HepG2 (cell line): Measurements from ENCODE around the gene TOMM7. TPM values are rescaled to one million over a fixed set of nuclear protein-coding genes. Genes with fewer than 3 reads are reported as not detected.

Source experiments
- ATAC-seq: fragments of 200-7000 bp; cut with Tn5 transposase; 3 replicates; pipeline ENCODE4 v1.9.1; 2020; ENCODE audit warnings: mild to moderate bottlenecking, moderate library complexity
- BruUV-seq: library from RNA; stranded (reverse); fragments of 400-500 nt; replicated peaks from 2 replicates; lab custom pipeline; 2021; lab: Mats Ljungman, UMichigan
- CTCF ChIA-PET: fragments of 300-600 bp; formaldehyde crosslinking; extraction: SDS; loops from one replicate; lab custom pipeline; 2021; ENCODE audit warnings: low total read pairs, inconsistent platforms, low intra/inter-chr PET ratio; lab: Yijun Ruan, JAX
- POLR2A ChIA-PET: fragments of 350-600 bp; sonication (Branson Sonifier 250); formaldehyde crosslinking; loops from one replicate; lab custom pipeline; 2020; ENCODE audit warnings: antibody characterized with exemption, inconsistent platforms; lab: Yijun Ruan, JAX
- DNase-seq: peaks from one replicate; pipeline ENCODE4 v3.0.0-alpha.2; 2015; ENCODE audit warnings: low spot score
- FAIRE-seq: peaks from 3 replicates; lab custom pipeline; 2011; peaks lifted over from hg19 to GRCh38; lab: Jason Lieb, UNC
- H2AFZ ChIP-seq: one replicate; pipeline ENCODE4 v1.6.1; 2011; ENCODE audit warnings: low read length, inconsistent platforms
- H3K27ac ChIP-seq: fragments of 300-600 bp; 3 replicates; pipeline ENCODE4 v1.8.0; 2011; ENCODE audit warnings: mixed run types, mild to moderate bottlenecking, mixed read lengths, low read length, inconsistent platforms; ENCODE audit not compliant: insufficient read depth; ENCODE audit errors: extremely low read length
- H3K27me3 ChIP-seq, 2 experiments: fragments of 200-600 bp in 1 of 2; 2 replicates in 1 of 2; 3 replicates in 1 of 2; pipeline versions ENCODE4 v1.6.0 to v1.8.0; 2011; ENCODE audit warnings: low read length in 2 of 2, mild to moderate bottlenecking in 2 of 2, moderate library complexity in 2 of 2, inconsistent platforms in 1 of 2; ENCODE audit not compliant: insufficient read depth in 2 of 2, control insufficient read depth in 1 of 2
- H3K36me3 ChIP-seq, 2 experiments: fragments of 200-600 bp in 1 of 2; replicated peaks in 1 of 2; 2 replicates in 1 of 2; 3 replicates in 1 of 2; pipeline versions ENCODE4 v1.5.1 to v1.8.0; 2011; ENCODE audit warnings: low read length in 2 of 2, inconsistent platforms in 1 of 2; ENCODE audit not compliant: insufficient read depth in 2 of 2, control insufficient read depth in 1 of 2
- H3K4me1 ChIP-seq: 2 replicates; pipeline ENCODE4 v1.5.1; 2012; ENCODE audit warnings: low read length, inconsistent platforms; ENCODE audit not compliant: insufficient read depth
- H3K4me2 ChIP-seq: 2 replicates; pipeline ENCODE4 v1.6.0; 2011; ENCODE audit warnings: low read depth, low read length, inconsistent platforms
- H3K4me3 ChIP-seq, 3 experiments: fragments of 200-600 bp in 1 of 3; sonication (generic), shearing (Covaris generic) in 1 of 3; replicated peaks in 1 of 3; 2 replicates each; pipeline ENCODE4 v1.5.1; 2011 to 2016; ENCODE audit warnings: low read length in 3 of 3, inconsistent platforms in 2 of 3, low read depth in 2 of 3, mild to moderate bottlenecking in 2 of 3, control low read depth in 1 of 3, mixed read lengths in 1 of 3; ENCODE audit not compliant: insufficient read depth in 1 of 3
- H3K79me2 ChIP-seq: one replicate; pipeline ENCODE4 v1.6.1; 2011; ENCODE audit warnings: low read length, inconsistent platforms; ENCODE audit not compliant: insufficient read depth
- H3K9ac ChIP-seq: 2 replicates; pipeline ENCODE4 v1.6.0; 2011; ENCODE audit warnings: mild to moderate bottlenecking, low read depth, low read length, inconsistent platforms; ENCODE audit not compliant: insufficient read depth
- H3K9me3 ChIP-seq: 2 replicates; pipeline ENCODE4 v1.5.1; 2012; ENCODE audit warnings: mild to moderate bottlenecking, low read length
- H4K20me1 ChIP-seq: 2 replicates; pipeline ENCODE4 v1.6.0; 2011; ENCODE audit warnings: inconsistent platforms, mild to moderate bottlenecking, low read length, moderate library complexity; ENCODE audit not compliant: insufficient read depth
- AFF4 ChIP-seq: sonication (generic); formaldehyde crosslinking; IDR thresholded peaks from 2 replicates; pipeline ENCODE4 v1.4.0; 2020; ENCODE audit warnings: missing genetic modification reagents
- SIX4 ChIP-seq: sonication (generic); formaldehyde crosslinking; IDR thresholded peaks from 2 replicates; pipeline ENCODE4 v1.4.0; 2020; ENCODE audit warnings: missing genetic modification reagents
- SRF ChIP-seq: IDR thresholded peaks from 2 replicates; pipeline ENCODE4 v1.6.1; 2011; ENCODE audit warnings: mild to moderate bottlenecking, low read depth, low read length, moderate library complexity
- ZFP1 ChIP-seq: IDR thresholded peaks from 2 replicates; pipeline ENCODE4 v1.6.1; 2016
- ZNF432 ChIP-seq: sonication (generic); formaldehyde crosslinking; IDR thresholded peaks from 2 replicates; pipeline ENCODE4 v1.5.0; 2020; ENCODE audit warnings: missing genetic modification reagents, mild to moderate bottlenecking, borderline replicate concordance
- ZNF773 ChIP-seq: sonication (generic); formaldehyde crosslinking; IDR thresholded peaks from 2 replicates; pipeline ENCODE4 v1.4.0; 2020; ENCODE audit warnings: missing genetic modification reagents, borderline replicate concordance
- WGBS: methylation state at CpG from one replicate; pipeline ENCODE4 v1.1.6; 2017; ENCODE audit warnings: low lambda C conversion rate; 5-methylcytosine and 5-hydroxymethylcytosine counted together
- in situ Hi-C: cut with HindIII; loops from 2 replicates; pipeline ENCODE4 v1.10.0; 2017; ENCODE audit warnings: low pct_unique_long_range_greater_than_20kb; ENCODE audit not compliant: extremely low pct_ligation_motif_present
- intact Hi-C: fragments of 100-400 bp; cut with micrococcal nuclease; formaldehyde crosslinking; loops from one replicate; pipeline ENCODE4 v1.10.0; 2022; ENCODE audit not compliant: unreplicated experiment
- polyA plus RNA-seq, 8 experiments: library from polyadenylated mRNA; depleted of rRNA in 3 of 8; stranded (reverse) in 7 of 8; unstranded in 1 of 8; fragments of >200 nt; fragmentation: Illumina TruSeq in 4 of 8; extraction: Trizol in 4 of 8; gene quantifications; 2 replicates each; pipeline versions ENCODE4 v1.2.1 to v1.2.3, GENCODE V29; 2011 to 2016; ENCODE audit warnings: low read depth in 4 of 8, missing spikeins in 1 of 8, mixed read lengths in 1 of 8; ENCODE audit not compliant: insufficient read depth in 1 of 8
- total RNA-seq, 5 experiments: library from RNA; depleted of rRNA; stranded (reverse); fragments of >200 nt; fragmentation: Illumina TruSeq; extraction: Trizol; gene quantifications; 2 replicates each; pipeline ENCODE4 v1.2.3, GENCODE V29; 2016; ENCODE audit warnings: low read depth in 1 of 5
- TF ChIP-seq, protein P1 (sequence below): sonication (generic); formaldehyde crosslinking; IDR thresholded peaks from 2 replicates; pipeline ENCODE4 v1.5.0; 2020; ENCODE audit warnings: missing genetic modification reagents
- TF ChIP-seq, protein P2 (sequence below): IDR thresholded peaks from 2 replicates; pipeline ENCODE4 v1.6.1; 2012; ENCODE audit warnings: low read length, improper control_type of control experiment
- TF ChIP-seq, protein P3 (sequence below): sonication (generic); formaldehyde crosslinking; IDR thresholded peaks from 2 replicates; pipeline ENCODE4 v1.4.0; 2020; ENCODE audit warnings: missing genetic modification reagents

Gene TOMM7
- total and polyA plus RNA-seq, 2 of the 13 experiments (the other 11 are each of a cell fraction or from before 2014, with no cell fraction given), result 251 to 369 TPM

DNA sequence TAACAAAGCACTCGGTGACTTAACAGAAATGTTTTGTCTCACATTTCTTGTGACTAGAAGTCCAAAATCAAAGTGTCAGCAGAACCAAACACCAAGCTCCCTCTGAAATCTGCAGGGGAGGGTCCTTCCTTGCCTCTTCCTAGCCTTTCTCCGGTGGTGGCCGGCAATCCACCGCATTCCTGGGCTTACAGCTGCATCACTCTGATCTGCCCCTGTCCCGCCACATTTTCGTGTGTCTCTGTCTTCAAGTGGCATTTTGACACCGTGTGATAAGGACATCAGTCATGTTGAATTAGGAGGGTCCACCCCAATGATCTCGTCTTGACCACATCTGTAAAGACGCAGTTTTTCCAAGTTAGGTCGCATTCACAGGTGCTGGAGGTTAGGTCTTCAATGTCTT is 30.5 kb upstream of the TOMM7 start (continued):
- no peak for TF ChIP-seq AFF4 (CRISPR knock-in tag)
- TF ChIP-seq, protein P1, sequence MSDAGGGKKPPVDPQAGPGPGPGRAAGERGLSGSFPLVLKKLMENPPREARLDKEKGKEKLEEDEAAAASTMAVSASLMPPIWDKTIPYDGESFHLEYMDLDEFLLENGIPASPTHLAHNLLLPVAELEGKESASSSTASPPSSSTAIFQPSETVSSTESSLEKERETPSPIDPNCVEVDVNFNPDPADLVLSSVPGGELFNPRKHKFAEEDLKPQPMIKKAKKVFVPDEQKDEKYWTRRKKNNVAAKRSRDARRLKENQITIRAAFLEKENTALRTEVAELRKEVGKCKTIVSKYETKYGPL (CRISPR knock-in tag), result no peak
- TF ChIP-seq ZNF773, result no peak
- TF ChIP-seq, protein P2, sequence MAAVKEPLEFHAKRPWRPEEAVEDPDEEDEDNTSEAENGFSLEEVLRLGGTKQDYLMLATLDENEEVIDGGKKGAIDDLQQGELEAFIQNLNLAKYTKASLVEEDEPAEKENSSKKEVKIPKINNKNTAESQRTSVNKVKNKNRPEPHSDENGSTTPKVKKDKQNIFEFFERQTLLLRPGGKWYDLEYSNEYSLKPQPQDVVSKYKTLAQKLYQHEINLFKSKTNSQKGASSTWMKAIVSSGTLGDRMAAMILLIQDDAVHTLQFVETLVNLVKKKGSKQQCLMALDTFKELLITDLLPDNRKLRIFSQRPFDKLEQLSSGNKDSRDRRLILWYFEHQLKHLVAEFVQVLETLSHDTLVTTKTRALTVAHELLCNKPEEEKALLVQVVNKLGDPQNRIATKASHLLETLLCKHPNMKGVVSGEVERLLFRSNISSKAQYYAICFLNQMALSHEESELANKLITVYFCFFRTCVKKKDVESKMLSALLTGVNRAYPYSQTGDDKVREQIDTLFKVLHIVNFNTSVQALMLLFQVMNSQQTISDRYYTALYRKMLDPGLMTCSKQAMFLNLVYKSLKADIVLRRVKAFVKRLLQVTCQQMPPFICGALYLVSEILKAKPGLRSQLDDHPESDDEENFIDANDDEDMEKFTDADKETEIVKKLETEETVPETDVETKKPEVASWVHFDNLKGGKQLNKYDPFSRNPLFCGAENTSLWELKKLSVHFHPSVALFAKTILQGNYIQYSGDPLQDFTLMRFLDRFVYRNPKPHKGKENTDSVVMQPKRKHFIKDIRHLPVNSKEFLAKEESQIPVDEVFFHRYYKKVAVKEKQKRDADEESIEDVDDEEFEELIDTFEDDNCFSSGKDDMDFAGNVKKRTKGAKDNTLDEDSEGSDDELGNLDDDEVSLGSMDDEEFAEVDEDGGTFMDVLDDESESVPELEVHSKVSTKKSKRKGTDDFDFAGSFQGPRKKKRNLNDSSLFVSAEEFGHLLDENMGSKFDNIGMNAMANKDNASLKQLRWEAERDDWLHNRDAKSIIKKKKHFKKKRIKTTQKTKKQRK, result no peak

GRCh38 chr7:22851145-22851544 is 28.5 kb upstream of the TOMM7 start:
- Histone ChIP-seq H3K27me3 (peaks cover 0 to 21% of the 10 kb centered on the region in 2 experiments; a peak in 3 of 5 replicates), H3K9me3 (no peaks in the 10 kb centered on the region), H3K27ac (no peak overlapping the region), H3K36me3 (no peaks in the 10 kb centered on the region), H3K4me2 (no peak overlapping the region), H3K4me3 (no peak overlapping the region), H3K4me1 (peaks cover 11% of the 10 kb centered on the region), H3K9ac (no peak overlapping the region), H4K20me1 (no peaks in the 10 kb centered on the region), H3K79me2 (peaks cover 5% of the 10 kb centered on the region), H2AFZ (no peak overlapping the region)
- ATAC-seq (no peak), FAIRE-seq (no peak), DNase-seq (no peak)
- intact Hi-C loops (loop anchor here (5.0 kb wide), 1 partner anchor 206 kb away; no protein-coding TSS in a partner anchor), in situ Hi-C loops (loop anchor here (10.0 kb wide), 1 partner anchor 204 kb away; no protein-coding TSS in a partner anchor)
- BruUV-seq, result no TSS peak
- ChIA-PET POLR2A (no interaction called here), CTCF (no interaction called here)
- 21% methylated on average over 2 of the region's 2 CpGs for WGBS
- TF ChIP-seq ZNF432 (CRISPR knock-in tag) (no peak), SIX4 (CRISPR knock-in tag) (no peak), SRF (no peak), ZFP1 (no peak)
- TF ChIP-seq, protein P3, sequence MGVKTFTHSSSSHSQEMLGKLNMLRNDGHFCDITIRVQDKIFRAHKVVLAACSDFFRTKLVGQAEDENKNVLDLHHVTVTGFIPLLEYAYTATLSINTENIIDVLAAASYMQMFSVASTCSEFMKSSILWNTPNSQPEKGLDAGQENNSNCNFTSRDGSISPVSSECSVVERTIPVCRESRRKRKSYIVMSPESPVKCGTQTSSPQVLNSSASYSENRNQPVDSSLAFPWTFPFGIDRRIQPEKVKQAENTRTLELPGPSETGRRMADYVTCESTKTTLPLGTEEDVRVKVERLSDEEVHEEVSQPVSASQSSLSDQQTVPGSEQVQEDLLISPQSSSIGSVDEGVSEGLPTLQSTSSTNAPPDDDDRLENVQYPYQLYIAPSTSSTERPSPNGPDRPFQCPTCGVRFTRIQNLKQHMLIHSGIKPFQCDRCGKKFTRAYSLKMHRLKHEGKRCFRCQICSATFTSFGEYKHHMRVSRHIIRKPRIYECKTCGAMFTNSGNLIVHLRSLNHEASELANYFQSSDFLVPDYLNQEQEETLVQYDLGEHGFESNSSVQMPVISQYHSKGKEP (CRISPR knock-in tag), result no peak
